ENCODE measurements around the gene AMOTL2. TPM values are rescaled to one million over a fixed set of nuclear protein-coding genes. Genes with fewer than 3 reads are reported as not detected.
A peak's percentile ranks its signal among the peaks of the same experiment; 100 is the strongest.

Gene AMOTL2
- total and polyA plus RNA-seq, 4 donors, result 4.2 to 16.7 (median 9.4) TPM

- Histone ChIP-seq H3K9ac (ENCODE audit: low read depth in 1 of 2, low read length in 2 of 2) (no peak overlapping the region), H3K27me3 (ENCODE audit: control insufficient read depth in 4 of 4, insufficient read depth in 4 of 4, low read length in 3 of 4) (no peaks in the 10 kb centered on the region), H3K4me1 (ENCODE audit: control insufficient read depth in 4 of 4, insufficient read depth in 4 of 4, low read length in 3 of 4) (peaks cover 17 to 51% (median 43%) of the 10 kb centered on the region in 4 donors), H3K27ac (ENCODE audit: low read depth in 1 of 2, low read length in 2 of 2) (no peak overlapping the region), H3K9me3 (ENCODE audit: control insufficient read depth in 4 of 4, low read length in 3 of 4) (no peaks in the 10 kb centered on the region), H3K4me3 (ENCODE audit: low read depth in 1 of 3, low read length in 3 of 3) (no peak overlapping the region), H3K36me3 (ENCODE audit: control insufficient read depth in 4 of 4, insufficient read depth in 3 of 4, low read depth in 1 of 4, low read length in 3 of 4) (peaks cover 7 to 32% (median 22%) of the 10 kb centered on the region in 4 donors)
- DNase-seq (ENCODE audit: low spot score), result no peak
- no peak for TF ChIP-seq NR2F2 (IDR thresholded peaks at IDR 0.05)
- TF ChIP-seq HNF4A (conservative IDR thresholded peaks at IDR 0.05), result no peak
- TF ChIP-seq FOXA1 (IDR thresholded peaks at IDR 0.05), result no peak
- TF ChIP-seq YY1 (IDR thresholded peaks at IDR 0.05), result no peak
- no peak for TF ChIP-seq SP1 (IDR thresholded peaks at IDR 0.05)
- no peak for TF ChIP-seq JUND (IDR thresholded peaks at IDR 0.05)
- TF ChIP-seq, protein P1, sequence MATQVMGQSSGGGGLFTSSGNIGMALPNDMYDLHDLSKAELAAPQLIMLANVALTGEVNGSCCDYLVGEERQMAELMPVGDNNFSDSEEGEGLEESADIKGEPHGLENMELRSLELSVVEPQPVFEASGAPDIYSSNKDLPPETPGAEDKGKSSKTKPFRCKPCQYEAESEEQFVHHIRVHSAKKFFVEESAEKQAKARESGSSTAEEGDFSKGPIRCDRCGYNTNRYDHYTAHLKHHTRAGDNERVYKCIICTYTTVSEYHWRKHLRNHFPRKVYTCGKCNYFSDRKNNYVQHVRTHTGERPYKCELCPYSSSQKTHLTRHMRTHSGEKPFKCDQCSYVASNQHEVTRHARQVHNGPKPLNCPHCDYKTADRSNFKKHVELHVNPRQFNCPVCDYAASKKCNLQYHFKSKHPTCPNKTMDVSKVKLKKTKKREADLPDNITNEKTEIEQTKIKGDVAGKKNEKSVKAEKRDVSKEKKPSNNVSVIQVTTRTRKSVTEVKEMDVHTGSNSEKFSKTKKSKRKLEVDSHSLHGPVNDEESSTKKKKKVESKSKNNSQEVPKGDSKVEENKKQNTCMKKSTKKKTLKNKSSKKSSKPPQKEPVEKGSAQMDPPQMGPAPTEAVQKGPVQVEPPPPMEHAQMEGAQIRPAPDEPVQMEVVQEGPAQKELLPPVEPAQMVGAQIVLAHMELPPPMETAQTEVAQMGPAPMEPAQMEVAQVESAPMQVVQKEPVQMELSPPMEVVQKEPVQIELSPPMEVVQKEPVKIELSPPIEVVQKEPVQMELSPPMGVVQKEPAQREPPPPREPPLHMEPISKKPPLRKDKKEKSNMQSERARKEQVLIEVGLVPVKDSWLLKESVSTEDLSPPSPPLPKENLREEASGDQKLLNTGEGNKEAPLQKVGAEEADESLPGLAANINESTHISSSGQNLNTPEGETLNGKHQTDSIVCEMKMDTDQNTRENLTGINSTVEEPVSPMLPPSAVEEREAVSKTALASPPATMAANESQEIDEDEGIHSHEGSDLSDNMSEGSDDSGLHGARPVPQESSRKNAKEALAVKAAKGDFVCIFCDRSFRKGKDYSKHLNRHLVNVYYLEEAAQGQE (IDR thresholded peaks at IDR 0.05), result no peak
- TF ChIP-seq HNF4G (IDR thresholded peaks at IDR 0.05), result no peak
- TF ChIP-seq GABPA (IDR thresholded peaks at IDR 0.05 in 1 of 2, conservative IDR thresholded peaks at IDR 0.05 in 1 of 2), result no peak
- TF ChIP-seq, protein P2, sequence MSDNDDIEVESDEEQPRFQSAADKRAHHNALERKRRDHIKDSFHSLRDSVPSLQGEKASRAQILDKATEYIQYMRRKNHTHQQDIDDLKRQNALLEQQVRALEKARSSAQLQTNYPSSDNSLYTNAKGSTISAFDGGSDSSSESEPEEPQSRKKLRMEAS (IDR thresholded peaks at IDR 0.05), result no peak
- TF ChIP-seq, protein P3, sequence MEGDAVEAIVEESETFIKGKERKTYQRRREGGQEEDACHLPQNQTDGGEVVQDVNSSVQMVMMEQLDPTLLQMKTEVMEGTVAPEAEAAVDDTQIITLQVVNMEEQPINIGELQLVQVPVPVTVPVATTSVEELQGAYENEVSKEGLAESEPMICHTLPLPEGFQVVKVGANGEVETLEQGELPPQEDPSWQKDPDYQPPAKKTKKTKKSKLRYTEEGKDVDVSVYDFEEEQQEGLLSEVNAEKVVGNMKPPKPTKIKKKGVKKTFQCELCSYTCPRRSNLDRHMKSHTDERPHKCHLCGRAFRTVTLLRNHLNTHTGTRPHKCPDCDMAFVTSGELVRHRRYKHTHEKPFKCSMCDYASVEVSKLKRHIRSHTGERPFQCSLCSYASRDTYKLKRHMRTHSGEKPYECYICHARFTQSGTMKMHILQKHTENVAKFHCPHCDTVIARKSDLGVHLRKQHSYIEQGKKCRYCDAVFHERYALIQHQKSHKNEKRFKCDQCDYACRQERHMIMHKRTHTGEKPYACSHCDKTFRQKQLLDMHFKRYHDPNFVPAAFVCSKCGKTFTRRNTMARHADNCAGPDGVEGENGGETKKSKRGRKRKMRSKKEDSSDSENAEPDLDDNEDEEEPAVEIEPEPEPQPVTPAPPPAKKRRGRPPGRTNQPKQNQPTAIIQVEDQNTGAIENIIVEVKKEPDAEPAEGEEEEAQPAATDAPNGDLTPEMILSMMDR (IDR thresholded peaks at IDR 0.05; ENCODE audit: low read depth, low read length, missing input control), result no peak
- TF ChIP-seq RAD21 (IDR thresholded peaks at IDR 0.05), result no peak
- no peak for TF ChIP-seq FOXA2 (IDR thresholded peaks at IDR 0.05)
- TF ChIP-seq TAF1 (conservative IDR thresholded peaks at IDR 0.05), result no peak
- no peak for TF ChIP-seq RXRA (IDR thresholded peaks at IDR 0.05)
- TF ChIP-seq, protein P4, sequence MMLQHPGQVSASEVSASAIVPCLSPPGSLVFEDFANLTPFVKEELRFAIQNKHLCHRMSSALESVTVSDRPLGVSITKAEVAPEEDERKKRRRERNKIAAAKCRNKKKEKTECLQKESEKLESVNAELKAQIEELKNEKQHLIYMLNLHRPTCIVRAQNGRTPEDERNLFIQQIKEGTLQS (IDR thresholded peaks at IDR 0.05), result no peak
- WGBS, result 88% methylated on average over 7 of the region's 7 CpGs
Measured at GRCh38 chr3:134354612-134355251, 19.5 kb downstream of the AMOTL2 start.

DNA sequence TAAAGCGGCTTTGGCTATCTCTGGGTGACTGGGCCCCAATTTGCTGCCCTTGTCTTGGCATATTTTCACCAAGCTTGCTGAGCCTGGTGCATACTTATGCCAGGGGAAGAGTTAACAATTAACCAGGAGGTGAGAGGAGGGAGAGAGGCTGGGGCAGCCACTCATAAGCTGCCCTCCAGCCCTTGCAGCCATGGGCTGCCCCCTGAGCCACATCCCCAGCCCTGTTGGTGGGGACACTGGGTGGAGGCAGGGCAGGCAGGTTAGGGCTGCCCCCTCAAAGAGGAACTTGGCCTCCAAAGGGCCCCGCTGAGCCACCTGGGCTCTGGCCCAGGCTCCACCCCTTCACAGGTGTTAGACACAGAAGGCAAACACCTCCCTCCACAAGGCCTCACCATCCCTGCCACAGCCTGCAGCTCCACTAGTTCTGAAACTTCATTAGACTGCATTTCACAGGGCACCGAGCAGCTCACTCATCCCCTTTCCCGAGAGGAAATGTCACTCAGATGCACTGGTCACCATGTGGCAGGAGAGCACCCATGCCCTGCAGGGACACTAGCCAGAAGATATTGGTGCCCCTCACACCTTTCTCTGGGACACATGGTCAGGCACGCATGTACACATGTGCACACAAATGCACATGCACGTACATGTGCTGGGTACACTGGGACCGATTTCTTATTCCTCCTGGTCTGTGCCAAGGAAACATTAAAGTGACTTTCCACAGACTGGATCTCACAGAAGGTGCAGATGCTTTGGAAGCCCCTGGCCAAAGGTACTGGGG lies 20.2 kb downstream of the AMOTL2 start:
- peaks cover 15 to 51% (median 43%) of the 10 kb centered on the region in 4 donors for H3K4me1 ChIP-seq (ENCODE audit: control insufficient read depth in 4 of 4, insufficient read depth in 4 of 4, low read length in 3 of 4)
- DNase-seq (ENCODE audit: low spot score), result no peak
- no peak overlapping the region for H3K27ac ChIP-seq (ENCODE audit: low read depth in 1 of 2, low read length in 2 of 2)
- H3K27me3 ChIP-seq (ENCODE audit: control insufficient read depth in 4 of 4, insufficient read depth in 4 of 4, low read length in 3 of 4), result no peaks in the 10 kb centered on the region
- TF ChIP-seq SP1 (IDR thresholded peaks at IDR 0.05) (peak; percentile 18), RXRA (IDR thresholded peaks at IDR 0.05) (peak in 1 of 2 donors; percentile 14)
- TF ChIP-seq, protein P2 (IDR thresholded peaks at IDR 0.05), result no peak
- TF ChIP-seq, protein P1 (IDR thresholded peaks at IDR 0.05), result no peak
- peaks cover 1 to 26% (median 18%) of the 10 kb centered on the region in 4 donors for H3K36me3 ChIP-seq (ENCODE audit: control insufficient read depth in 4 of 4, insufficient read depth in 3 of 4, low read depth in 1 of 4, low read length in 3 of 4)
- H3K9me3 ChIP-seq (ENCODE audit: control insufficient read depth in 4 of 4, low read length in 3 of 4), result no peaks in the 10 kb centered on the region
- H3K9ac ChIP-seq (ENCODE audit: low read depth in 1 of 2, low read length in 2 of 2), result no peak overlapping the region
- no peak overlapping the region for H3K4me3 ChIP-seq (ENCODE audit: low read depth in 1 of 3, low read length in 3 of 3)
- 38% methylated on average over 7 of the region's 7 CpGs for WGBS
